Fibroblast of lung (primary cell): ENCODE data around the gene PFN3. TPM values are rescaled to one million over a fixed set of nuclear protein-coding genes. Genes with fewer than 3 reads are reported as not detected.

Experiments
- DNase-seq, 2 donors: peaks; one replicate each; pipeline versions ENCODE4 v3.0.0 to v3.0.0-alpha.2; 2010; ENCODE audit warnings: low read depth in 2 of 2
- H2AFZ ChIP-seq: 2 replicates; pipeline ENCODE4 v1.5.1; 2012; ENCODE audit warnings: low read length, control low read depth, inconsistent platforms
- H3K27ac ChIP-seq: 2 replicates; pipeline ENCODE4 v1.5.1; 2011; ENCODE audit warnings: low read length, control low read depth; ENCODE audit not compliant: insufficient read depth
- H3K27me3 ChIP-seq: 2 replicates; pipeline ENCODE4 v1.5.1; 2011; ENCODE audit warnings: mild to moderate bottlenecking, low read length; ENCODE audit not compliant: control insufficient read depth, insufficient read depth
- H3K36me3 ChIP-seq: 2 replicates; pipeline ENCODE4 v1.5.1; 2011; ENCODE audit warnings: low read length; ENCODE audit not compliant: control insufficient read depth, insufficient read depth
- H3K4me1 ChIP-seq: 2 replicates; pipeline ENCODE4 v1.5.1; 2011; ENCODE audit warnings: low read length; ENCODE audit not compliant: control insufficient read depth, insufficient read depth; ENCODE audit errors: extremely low read depth
- H3K4me2 ChIP-seq: 2 replicates; pipeline ENCODE4 v1.5.1; 2011; ENCODE audit warnings: low read length, control low read depth; ENCODE audit not compliant: insufficient read depth; ENCODE audit errors: extremely low read depth
- H3K4me3 ChIP-seq, 4 experiments: fragments of 200-600 bp in 1 of 4; sonication (generic) in 1 of 4; replicated peaks in 1 of 4; 2 replicates each; pipeline ENCODE4 v1.5.1; 2011 to 2016; ENCODE audit warnings: low read length in 4 of 4, low read depth in 3 of 4, mild to moderate bottlenecking in 3 of 4, control low read depth in 2 of 4, inconsistent platforms in 1 of 4, mixed read lengths in 1 of 4; ENCODE audit not compliant: insufficient read depth in 1 of 4; ENCODE audit errors: control extremely low read depth in 1 of 4
- H3K79me2 ChIP-seq: 2 replicates; pipeline ENCODE4 v1.5.1; 2012; ENCODE audit warnings: mild to moderate bottlenecking, low read length, inconsistent platforms; ENCODE audit not compliant: control insufficient read depth, insufficient read depth
- H3K9ac ChIP-seq: 2 replicates; pipeline ENCODE4 v1.5.1; 2011; ENCODE audit warnings: mild to moderate bottlenecking, low read length, control low read depth; ENCODE audit not compliant: insufficient read depth
- H3K9me3 ChIP-seq: 2 replicates; pipeline ENCODE4 v1.5.1; 2012; ENCODE audit warnings: low read depth, low read length; ENCODE audit not compliant: control insufficient read depth, insufficient read depth
- H4K20me1 ChIP-seq: 2 replicates; pipeline ENCODE4 v1.5.1; 2011; ENCODE audit warnings: low read length; ENCODE audit not compliant: control insufficient read depth, insufficient read depth; ENCODE audit errors: extremely low read depth
- EZH2 ChIP-seq: IDR thresholded peaks from 2 replicates; pipeline ENCODE4 v1.5.1; 2012; ENCODE audit warnings: low read length, control low read depth, mild to moderate bottlenecking; ENCODE audit errors: missing control alignments
- polyA plus RNA-seq, 2 donors: library from polyadenylated mRNA; depleted of rRNA in 1 of 2; stranded (reverse) in 1 of 2; unstranded in 1 of 2; fragments of >200 nt; gene quantifications; 2 replicates each; pipeline ENCODE4 v1.2.1, GENCODE V29; 2011 to 2012; ENCODE audit warnings: missing spikeins in 1 of 2
- total RNA-seq: library from RNA; depleted of rRNA; stranded (reverse); fragments of >200 nt; gene quantifications from 2 replicates; pipeline ENCODE4 v1.2.1, GENCODE V29; 2014
- TF ChIP-seq, protein P1 (sequence below), 2 donors: IDR thresholded peaks in 1 of 2; conservative IDR thresholded peaks in 1 of 2; 1 replicate in 1 of 2; 2 replicates in 1 of 2; pipeline ENCODE4 v1.5.1; 2011 to 2012; ENCODE audit warnings: low read length in 2 of 2, control low read depth in 1 of 2, inconsistent platforms in 1 of 2, low read depth in 1 of 2, mild to moderate bottlenecking in 1 of 2

Gene PFN3
- total and polyA plus RNA-seq, 2 donors (not counting 1 experiment from before 2014, with no cell fraction given): not detected

DNA sequence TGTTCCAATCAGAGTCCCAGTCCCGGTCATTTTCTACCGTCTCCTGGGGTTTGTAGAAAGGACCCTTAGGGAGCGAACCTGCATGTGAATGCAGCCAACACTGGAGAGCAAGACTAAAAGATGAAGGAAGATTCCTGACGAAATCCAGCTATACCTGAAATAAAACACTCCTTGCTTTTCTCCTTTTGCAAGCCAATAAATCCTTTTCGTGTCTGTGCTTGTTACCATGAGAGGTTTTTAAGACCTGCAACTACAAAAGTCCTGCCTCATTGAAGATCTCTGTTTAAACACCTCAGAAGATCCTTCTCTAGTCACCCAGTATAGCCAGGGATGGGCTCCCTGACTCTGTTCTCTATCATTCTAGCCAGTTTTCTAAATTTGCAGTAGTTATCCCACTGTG lies 26.2 kb downstream of the PFN3 start:
- Histone ChIP-seq H3K9me3 (no peaks in the 10 kb centered on the region), H3K27me3 (no peaks in the 10 kb centered on the region), H3K36me3 (no peaks in the 10 kb centered on the region), H3K27ac (no peak overlapping the region), H2AFZ (no peak overlapping the region), H3K9ac (no peak overlapping the region), H3K4me3 (no peak overlapping the region), H3K79me2 (no peaks in the 10 kb centered on the region), H4K20me1 (no peaks in the 10 kb centered on the region), H3K4me2 (no peak overlapping the region), H3K4me1 (no peaks in the 10 kb centered on the region)
- TF ChIP-seq, protein P1, sequence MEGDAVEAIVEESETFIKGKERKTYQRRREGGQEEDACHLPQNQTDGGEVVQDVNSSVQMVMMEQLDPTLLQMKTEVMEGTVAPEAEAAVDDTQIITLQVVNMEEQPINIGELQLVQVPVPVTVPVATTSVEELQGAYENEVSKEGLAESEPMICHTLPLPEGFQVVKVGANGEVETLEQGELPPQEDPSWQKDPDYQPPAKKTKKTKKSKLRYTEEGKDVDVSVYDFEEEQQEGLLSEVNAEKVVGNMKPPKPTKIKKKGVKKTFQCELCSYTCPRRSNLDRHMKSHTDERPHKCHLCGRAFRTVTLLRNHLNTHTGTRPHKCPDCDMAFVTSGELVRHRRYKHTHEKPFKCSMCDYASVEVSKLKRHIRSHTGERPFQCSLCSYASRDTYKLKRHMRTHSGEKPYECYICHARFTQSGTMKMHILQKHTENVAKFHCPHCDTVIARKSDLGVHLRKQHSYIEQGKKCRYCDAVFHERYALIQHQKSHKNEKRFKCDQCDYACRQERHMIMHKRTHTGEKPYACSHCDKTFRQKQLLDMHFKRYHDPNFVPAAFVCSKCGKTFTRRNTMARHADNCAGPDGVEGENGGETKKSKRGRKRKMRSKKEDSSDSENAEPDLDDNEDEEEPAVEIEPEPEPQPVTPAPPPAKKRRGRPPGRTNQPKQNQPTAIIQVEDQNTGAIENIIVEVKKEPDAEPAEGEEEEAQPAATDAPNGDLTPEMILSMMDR (conservative IDR thresholded peaks at IDR 0.05 in 1 of 2, IDR thresholded peaks at IDR 0.05 in 1 of 2; ENCODE audit: low read depth in 1 of 2, low read length in 2 of 2): no peak
- no peak for TF ChIP-seq EZH2
- no peak for DNase-seq

DNA sequence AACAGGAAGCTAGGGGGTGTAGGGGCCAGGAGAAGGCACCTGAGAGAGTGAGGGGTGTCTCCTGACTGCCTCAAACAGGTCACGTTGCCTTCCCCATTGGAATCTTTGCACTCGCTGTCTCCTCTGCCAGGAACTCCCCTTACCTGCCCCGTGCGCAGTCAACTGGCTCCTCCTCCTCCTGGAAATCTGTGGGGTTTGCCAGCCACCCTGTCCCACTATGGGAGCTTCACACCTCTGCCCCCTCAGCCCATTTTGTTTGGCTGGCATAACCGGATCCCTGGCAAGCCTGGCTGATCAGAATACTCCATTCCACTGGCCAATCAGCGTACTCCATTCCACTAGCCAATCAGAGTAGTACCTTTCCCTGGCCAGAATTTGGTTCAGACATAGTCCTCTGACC lies 26.7 kb downstream of the PFN3 start:
- Histone ChIP-seq H2AFZ (no peak overlapping the region), H3K4me2 (no peak overlapping the region), H3K36me3 (no peaks in the 10 kb centered on the region), H3K9ac (no peak overlapping the region), H3K4me1 (no peaks in the 10 kb centered on the region), H3K79me2 (no peaks in the 10 kb centered on the region), H3K4me3 (no peak overlapping the region), H3K27ac (no peak overlapping the region), H4K20me1 (no peaks in the 10 kb centered on the region), H3K27me3 (no peaks in the 10 kb centered on the region), H3K9me3 (no peaks in the 10 kb centered on the region)
- DNase-seq: no peak
- TF ChIP-seq EZH2: no peak
- TF ChIP-seq, protein P1 (conservative IDR thresholded peaks at IDR 0.05 in 1 of 2, IDR thresholded peaks at IDR 0.05 in 1 of 2; ENCODE audit: low read depth in 1 of 2, low read length in 2 of 2): no peak

DNA sequence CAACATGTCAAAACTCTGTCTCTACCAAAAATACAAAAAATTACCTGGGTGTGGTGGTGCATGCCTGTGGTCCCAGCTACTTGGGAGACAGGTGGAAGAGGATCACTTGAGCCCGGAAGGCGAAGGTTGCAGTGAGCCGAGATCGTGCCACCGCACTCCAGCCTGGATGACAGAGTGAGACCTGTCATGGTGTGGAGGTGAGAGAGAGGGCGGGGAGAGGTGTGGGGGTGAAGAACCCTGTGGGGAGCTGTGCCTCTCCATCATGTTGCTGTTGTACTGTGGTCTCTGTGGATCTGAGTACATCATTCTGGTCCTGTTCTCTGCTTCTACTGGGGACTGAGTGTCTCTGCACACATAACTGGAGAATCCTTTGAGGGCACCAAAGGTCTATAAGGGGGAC lies 27.6 kb downstream of the PFN3 start:
- Histone ChIP-seq H3K4me3 (no peak overlapping the region), H4K20me1 (no peaks in the 10 kb centered on the region), H3K27ac (no peak overlapping the region), H3K27me3 (no peaks in the 10 kb centered on the region), H3K9ac (no peak overlapping the region), H3K9me3 (no peaks in the 10 kb centered on the region), H3K4me2 (no peak overlapping the region), H2AFZ (no peak overlapping the region), H3K79me2 (no peaks in the 10 kb centered on the region), H3K4me1 (no peaks in the 10 kb centered on the region), H3K36me3 (no peaks in the 10 kb centered on the region)
- no peak for DNase-seq
- TF ChIP-seq, protein P1 (conservative IDR thresholded peaks at IDR 0.05 in 1 of 2, IDR thresholded peaks at IDR 0.05 in 1 of 2; ENCODE audit: low read depth in 1 of 2, low read length in 2 of 2): no peak
- TF ChIP-seq EZH2: no peak
